ENCODE data around the gene CFAP20DC. TPM values are rescaled to one million over a fixed set of nuclear protein-coding genes. Genes with fewer than 3 reads are reported as not detected.

Gene CFAP20DC
- total and polyA plus RNA-seq, 2 experiments from 2014 or later = 7.4 to 11.4 TPM

- TF ChIP-seq REST (IDR thresholded peaks at IDR 0.05; ENCODE audit: unreplicated experiment) (no peak), CREB1 (CRISPR knock-in tag; IDR thresholded peaks at IDR 0.05; ENCODE audit: low read depth) (no peak)
Observed at GRCh38 chr3:59064728-59065127, 14.9 kb upstream of the CFAP20DC start (continued).

- Mint-ChIP-seq H3K27ac (no peak overlapping the region), H3K36me3 (ENCODE audit: low read depth) (no peaks in the 10 kb centered on the region), H3K4me3 (no peak overlapping the region), H3K9me3 (no peaks in the 10 kb centered on the region; the same call in 2 of the 3 replicates), H3K4me1 (peaks cover 13% of the 10 kb centered on the region), H3K27me3 (ENCODE audit: insufficient read depth, low read depth, poor library complexity) (peaks cover 4% of the 10 kb centered on the region)
- no peaks in the 10 kb centered on the region for H3F3A ChIP-seq (replicated peaks; ENCODE audit: low read depth)
- H3K4me1 ChIP-seq (ENCODE audit: insufficient read depth) = no peaks in the 10 kb centered on the region
- ATAC-seq (peak; percentile 79), DNase-seq (ENCODE audit: low spot score) (peak; percentile 54)
- H3K27me3 ChIP-seq (ENCODE audit: insufficient read depth) = no peaks in the 10 kb centered on the region
- H2AFZ ChIP-seq = peak overlapping the region; percentile 80
- TF ChIP-seq CTCF (conservative IDR thresholded peaks at IDR 0.05; ENCODE audit: low read depth in 2 of 2) = peak; percentile 66
- no peak for TF ChIP-seq ETS1 (IDR thresholded peaks at IDR 0.05)
- H3K79me2 ChIP-seq (replicated peaks; ENCODE audit: insufficient read depth) = no peaks in the 10 kb centered on the region
- H3K4me2 ChIP-seq = no peak overlapping the region
- H3K9me2 ChIP-seq (ENCODE audit: insufficient read depth) = peaks cover 4% of the 10 kb centered on the region
- H3K36me3 ChIP-seq (ENCODE audit: insufficient read depth) = no peaks in the 10 kb centered on the region
- H3K27ac ChIP-seq (ENCODE audit: low read depth) = no peak overlapping the region
- H3K4me3 ChIP-seq = no peak overlapping the region
- no peaks in the 10 kb centered on the region for H4K20me1 ChIP-seq (replicated peaks; ENCODE audit: insufficient read depth)
Observed at GRCh38 chr3:59064276-59064675, 14.5 kb upstream of the CFAP20DC start.

- H3K27ac ChIP-seq (ENCODE audit: low read depth) = no peak overlapping the region
- H3K27me3 ChIP-seq (ENCODE audit: insufficient read depth) = no peaks in the 10 kb centered on the region
- Mint-ChIP-seq H3K36me3 (ENCODE audit: low read depth) (no peaks in the 10 kb centered on the region), H3K9me3 (no peaks in the 10 kb centered on the region; the same call in 2 of the 3 replicates), H3K27me3 (ENCODE audit: insufficient read depth, low read depth, poor library complexity) (peaks cover 1% of the 10 kb centered on the region), H3K4me3 (no peak overlapping the region), H3K4me1 (no peaks in the 10 kb centered on the region), H3K27ac (no peak overlapping the region)
- H3K9me2 ChIP-seq (ENCODE audit: insufficient read depth) = peaks cover 4% of the 10 kb centered on the region
- H3F3A ChIP-seq (replicated peaks; ENCODE audit: low read depth) = no peaks in the 10 kb centered on the region
- H3K4me3 ChIP-seq = no peak overlapping the region
- ATAC-seq = no peak
- H4K20me1 ChIP-seq (replicated peaks; ENCODE audit: insufficient read depth) = no peaks in the 10 kb centered on the region
- no peak for DNase-seq (ENCODE audit: low spot score)
- no peak overlapping the region for H2AFZ ChIP-seq
- no peak overlapping the region for H3K4me2 ChIP-seq
- no peaks in the 10 kb centered on the region for H3K4me1 ChIP-seq (ENCODE audit: insufficient read depth)
- no peaks in the 10 kb centered on the region for H3K36me3 ChIP-seq (ENCODE audit: insufficient read depth)
- no peaks in the 10 kb centered on the region for H3K79me2 ChIP-seq (replicated peaks; ENCODE audit: insufficient read depth)
- TF ChIP-seq CREB1 (CRISPR knock-in tag; IDR thresholded peaks at IDR 0.05; ENCODE audit: low read depth) (no peak), ZNF114 (CRISPR knock-in tag; IDR thresholded peaks at IDR 0.05) (no peak), JUNB (IDR thresholded peaks at IDR 0.05; ENCODE audit: unreplicated experiment) (no peak), STAT1 (IDR thresholded peaks at IDR 0.05; ENCODE audit: unreplicated experiment) (no peak), NANOG (IDR thresholded peaks at IDR 0.05; ENCODE audit: borderline replicate concordance) (no peak), ZNF331 (CRISPR knock-in tag; IDR thresholded peaks at IDR 0.05; ENCODE audit: low read depth) (no peak)
Observed at GRCh38 chr3:59056706-59057105, 6.9 kb upstream of the CFAP20DC start.
